Fibroblast of peridontal ligament (primary cell): ENCODE data around the gene SLC22A7.

Experiments
- DNase-seq: peaks from one replicate; pipeline ENCODE4 v3.0.0-alpha.2; 2010; ENCODE audit errors: extremely low read depth

Gene SLC22A7, protein sequence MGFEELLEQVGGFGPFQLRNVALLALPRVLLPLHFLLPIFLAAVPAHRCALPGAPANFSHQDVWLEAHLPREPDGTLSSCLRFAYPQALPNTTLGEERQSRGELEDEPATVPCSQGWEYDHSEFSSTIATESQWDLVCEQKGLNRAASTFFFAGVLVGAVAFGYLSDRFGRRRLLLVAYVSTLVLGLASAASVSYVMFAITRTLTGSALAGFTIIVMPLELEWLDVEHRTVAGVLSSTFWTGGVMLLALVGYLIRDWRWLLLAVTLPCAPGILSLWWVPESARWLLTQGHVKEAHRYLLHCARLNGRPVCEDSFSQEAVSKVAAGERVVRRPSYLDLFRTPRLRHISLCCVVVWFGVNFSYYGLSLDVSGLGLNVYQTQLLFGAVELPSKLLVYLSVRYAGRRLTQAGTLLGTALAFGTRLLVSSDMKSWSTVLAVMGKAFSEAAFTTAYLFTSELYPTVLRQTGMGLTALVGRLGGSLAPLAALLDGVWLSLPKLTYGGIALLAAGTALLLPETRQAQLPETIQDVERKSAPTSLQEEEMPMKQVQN

GRCh38 chr6:43297644-43298564 is at the start of gene SLC22A7:
Gene SLC22A7 (plus strand): TSS chr6:43298260. CDS start chr6:43298359, 99 bp downstream.
- DNase-seq: no peak

DNA sequence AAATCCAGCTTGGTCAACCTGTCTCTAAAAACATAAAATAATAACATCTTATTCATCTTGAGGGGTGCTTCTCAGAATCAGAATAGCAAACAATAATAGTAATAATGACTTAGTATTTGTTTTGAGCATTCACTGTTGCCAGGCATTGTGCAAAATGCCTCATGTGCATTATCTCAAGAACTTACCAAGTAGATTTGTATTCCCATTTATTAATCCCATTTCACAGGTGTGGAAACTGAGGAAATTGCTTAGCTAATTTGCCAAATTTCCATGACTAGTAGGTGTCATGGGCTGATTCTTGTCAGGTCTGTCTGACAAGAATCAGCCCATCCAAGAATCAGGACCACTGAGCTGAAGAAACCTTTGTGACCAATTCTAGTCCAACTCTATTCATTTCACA is 49.3 kb upstream of the SLC22A7 start:
- no peak for DNase-seq

GRCh38 chr6:43250992-43251373 is 47.1 kb upstream of the SLC22A7 start:
- no peak for DNase-seq

- no peak for DNase-seq
These were observed 44.7 kb upstream of the SLC22A7 start for GRCh38 chr6:43253401-43253800.

GRCh38 chr6:43254138-43254817 is 43.8 kb upstream of the SLC22A7 start:
- DNase-seq: peak; percentile 18

GRCh38 chr6:43254846-43255245 is 43.2 kb upstream of the SLC22A7 start:
- DNase-seq: no peak

GRCh38 chr6:43255408-43256054 is 42.5 kb upstream of the SLC22A7 start:
- DNase-seq: no peak

DNA sequence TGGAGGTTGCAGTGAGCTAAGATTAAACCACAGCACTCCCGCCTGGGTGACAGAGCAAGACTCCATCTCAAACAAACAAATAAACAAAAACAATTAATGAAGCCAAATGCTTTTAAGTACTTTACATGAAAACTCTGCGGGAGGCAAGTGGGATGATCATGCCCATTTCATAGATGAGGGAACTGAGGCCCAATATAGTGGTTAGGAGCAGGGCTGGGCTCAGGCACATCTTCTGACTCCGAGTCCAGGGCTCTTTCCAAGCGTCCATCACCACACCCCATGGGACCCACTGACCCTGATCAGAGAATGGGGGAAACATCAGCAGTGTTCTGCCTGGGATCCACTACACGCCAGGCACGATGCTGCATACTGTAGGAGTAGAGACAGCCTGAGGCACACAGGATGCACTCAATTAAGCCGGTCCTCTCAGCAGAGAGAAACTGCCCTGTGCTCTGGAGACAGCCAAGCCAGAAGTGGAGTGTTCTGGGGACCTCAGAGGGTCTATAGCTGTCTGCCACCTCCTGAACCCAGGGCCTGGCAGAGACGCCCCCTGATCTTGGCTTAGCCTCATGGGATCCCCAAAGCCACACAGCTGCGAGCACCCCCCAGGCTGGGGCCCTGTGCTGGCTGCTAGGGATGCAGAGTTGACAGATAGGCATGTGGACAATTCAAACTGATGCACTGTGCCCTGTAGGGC is 41.2 kb upstream of the SLC22A7 start:
- no peak for DNase-seq

DNA sequence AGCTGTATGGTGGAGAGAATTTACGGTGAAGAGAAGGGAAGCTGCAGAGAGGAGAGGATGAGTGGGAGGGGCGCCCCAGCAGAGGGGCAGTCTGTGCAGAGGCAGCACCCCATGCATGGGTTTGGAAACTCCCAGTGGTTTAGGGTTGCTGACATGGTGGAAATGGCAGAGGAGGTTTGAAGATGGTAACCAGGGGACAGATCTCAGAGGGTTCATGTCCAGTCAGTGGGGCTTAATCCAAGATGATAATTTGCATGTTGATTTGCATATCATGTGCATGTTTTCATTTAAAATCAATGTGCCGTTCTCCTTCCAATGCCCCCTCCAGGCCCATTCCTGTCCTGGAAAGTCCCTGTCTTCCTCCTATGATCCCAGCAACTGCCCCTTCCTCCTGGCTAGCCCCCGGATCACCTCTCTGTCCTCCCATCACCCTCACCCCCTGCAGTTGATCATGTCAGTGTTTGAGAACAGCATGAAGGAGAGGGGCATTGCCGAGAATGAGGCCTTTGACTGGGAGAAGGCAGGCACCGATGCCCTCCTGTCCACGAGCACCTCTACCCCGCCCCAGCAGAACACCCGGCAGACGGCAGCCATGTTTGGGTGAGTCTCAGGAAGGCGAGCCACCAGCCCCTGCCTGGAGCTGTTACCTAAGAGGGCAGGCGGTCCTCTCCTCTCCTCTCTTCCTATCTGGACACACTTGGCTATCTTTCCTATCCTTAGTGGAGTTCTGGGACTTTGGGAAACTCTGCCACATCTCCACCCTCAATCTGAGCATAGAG is 40.5 kb upstream of the SLC22A7 start:
- no peak for DNase-seq

GRCh38 chr6:43258180-43258579 is 39.9 kb upstream of the SLC22A7 start:
- no peak for DNase-seq

- DNase-seq: no peak
These were observed 39.0 kb upstream of the SLC22A7 start for GRCh38 chr6:43258807-43259686.

GRCh38 chr6:43260791-43261190 is 37.3 kb upstream of the SLC22A7 start:
- DNase-seq: no peak

DNA sequence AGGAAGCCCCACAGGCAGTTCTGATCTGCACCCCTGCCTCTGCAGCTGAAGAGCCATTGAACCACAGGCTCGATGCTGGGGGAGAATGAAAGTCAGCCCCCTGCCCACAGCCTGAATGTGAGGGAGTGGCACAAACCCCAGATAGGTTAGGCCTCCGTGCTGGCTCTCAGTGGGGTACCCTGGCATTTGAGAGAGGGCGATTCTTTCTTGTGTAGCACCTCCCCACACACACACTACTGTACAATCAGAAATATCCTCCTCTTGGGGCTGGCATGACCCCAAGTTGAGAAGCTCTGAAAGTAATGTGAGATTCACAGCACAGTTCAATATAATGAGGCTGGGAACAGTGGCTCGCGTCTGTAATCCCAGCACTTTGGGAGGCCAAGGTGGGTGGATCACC is 36.9 kb upstream of the SLC22A7 start:
- DNase-seq: no peak

GRCh38 chr6:43262000-43262779 is 35.9 kb upstream of the SLC22A7 start:
- DNase-seq: peak; percentile 5

- no peak for DNase-seq
These were observed 35.2 kb upstream of the SLC22A7 start for GRCh38 chr6:43262780-43263313.

- DNase-seq: peak; percentile 65
These were observed 34.5 kb upstream of the SLC22A7 start for GRCh38 chr6:43263314-43264178.

- no peak for DNase-seq
These were observed 33.4 kb upstream of the SLC22A7 start for GRCh38 chr6:43264599-43265145.
